D721Med (cell line): Measurements from ENCODE around the gene CHN2.

Experiments used
- DNase-seq: peaks from one replicate; pipeline ENCODE4 v3.0.0; 2011; ENCODE audit warnings: low spot score; ENCODE audit not compliant: insufficient read length
- FAIRE-seq: peaks from 2 replicates; lab custom pipeline; 2011; peaks lifted over from hg19 to GRCh38; lab: Jason Lieb, UNC
- CTCF ChIP-seq: IDR thresholded peaks from 2 replicates; pipeline ENCODE4 v1.5.1; 2012; ENCODE audit warnings: mild to moderate bottlenecking, control low read depth; ENCODE audit not compliant: insufficient read depth; ENCODE audit errors: missing control alignments

CHN2 gene

GRCh38 chr7:29194594-29195427 lies at the start of gene CHN2:
TSS of gene CHN2 (plus strand) at chr7:29194775.
- DNase-seq (no peak), FAIRE-seq (no peak)
- no peak for TF ChIP-seq CTCF

- no peak for TF ChIP-seq CTCF
- FAIRE-seq = no peak
- no peak for DNase-seq
These were observed 49.0 kb upstream of the CHN2 start for GRCh38 chr7:29145553-29146056.

- DNase-seq (no peak), FAIRE-seq (no peak)
- TF ChIP-seq CTCF = no peak
These were observed 48.4 kb upstream of the CHN2 start, which contains the start of gene CPVL for GRCh38 chr7:29146057-29146706. TSS of gene CPVL (minus strand) at chr7:29146537. CDS start at chr7:29121061, 25,476 bp downstream.

GRCh38 chr7:29146888-29147609 lies 47.5 kb upstream of the CHN2 start:
- TF ChIP-seq CTCF = no peak
- no peak for FAIRE-seq
- no peak for DNase-seq

- no peak for TF ChIP-seq CTCF
- no peak for FAIRE-seq
- no peak for DNase-seq
These were observed 46.8 kb upstream of the CHN2 start for GRCh38 chr7:29147821-29148220.

GRCh38 chr7:29149036-29149435 lies 45.5 kb upstream of the CHN2 start:
- DNase-seq (no peak), FAIRE-seq (no peak)
- TF ChIP-seq CTCF = no peak
